Ascending aorta (tissue), 2 donors: ENCODE results near the gene TMEM30A. TPM values are rescaled to one million over a fixed set of nuclear protein-coding genes. Genes with fewer than 3 reads are reported as not detected.

ENCODE experiments used
- DNase-seq, 2 donors: peaks; one replicate each; pipeline ENCODE4 v3.0.0-alpha.2; 2019; ENCODE audit warnings: low spot score in 2 of 2
- H3K27ac ChIP-seq, 2 donors: fragments of 200-600 bp; sonication (generic); one replicate each; pipeline ENCODE4 v1.5.1; 2016 to 2017; ENCODE audit warnings: mild to moderate bottlenecking in 1 of 2
- H3K27me3 ChIP-seq: fragments of 200-600 bp; sonication (generic); one replicate; pipeline ENCODE4 v1.5.1; 2017
- H3K36me3 ChIP-seq, 2 donors: fragments of 200-600 bp; sonication (generic); one replicate each; pipeline ENCODE4 v1.5.1; 2016
- H3K4me1 ChIP-seq, 2 donors: fragments of 200-600 bp; sonication (generic); one replicate each; pipeline ENCODE4 v1.5.1; 2016 to 2017; ENCODE audit warnings: mild to moderate bottlenecking in 1 of 2
- H3K4me3 ChIP-seq, 2 donors: fragments of 200-600 bp; sonication (generic); one replicate each; pipeline ENCODE4 v1.5.1; 2016 to 2017; ENCODE audit warnings: mild to moderate bottlenecking in 1 of 2
- H3K9me3 ChIP-seq, 2 donors: fragments of 200-600 bp; sonication (generic); one replicate each; pipeline ENCODE4 v1.5.1; 2016
- intact Hi-C: fragments of 100-400 bp; cut with DNase I; formaldehyde crosslinking; loops from one replicate; pipeline ENCODE4 v1.15.1; 2023
- total RNA-seq: library from RNA; depleted of rRNA; stranded (reverse); fragments of >200 nt; gene quantifications from one replicate; pipeline ENCODE4 v1.1.0, GENCODE V29; 2016
- TF ChIP-seq, protein P1 (sequence below), 3 experiments: fragments of 200-600 bp in 2 of 3; fragments of 450-650 bp in 1 of 3; sonication (generic) in 2 of 3; IDR thresholded peaks; one replicate each; pipeline ENCODE4 v1.5.1; 2016 to 2019; ENCODE audit warnings: antibody characterized with exemption in 3 of 3, mild to moderate bottlenecking in 1 of 3, moderate library complexity in 1 of 3

TMEM30A gene
- total RNA-seq, 1 donor from 2014 or later: 54.8 TPM

DNA sequence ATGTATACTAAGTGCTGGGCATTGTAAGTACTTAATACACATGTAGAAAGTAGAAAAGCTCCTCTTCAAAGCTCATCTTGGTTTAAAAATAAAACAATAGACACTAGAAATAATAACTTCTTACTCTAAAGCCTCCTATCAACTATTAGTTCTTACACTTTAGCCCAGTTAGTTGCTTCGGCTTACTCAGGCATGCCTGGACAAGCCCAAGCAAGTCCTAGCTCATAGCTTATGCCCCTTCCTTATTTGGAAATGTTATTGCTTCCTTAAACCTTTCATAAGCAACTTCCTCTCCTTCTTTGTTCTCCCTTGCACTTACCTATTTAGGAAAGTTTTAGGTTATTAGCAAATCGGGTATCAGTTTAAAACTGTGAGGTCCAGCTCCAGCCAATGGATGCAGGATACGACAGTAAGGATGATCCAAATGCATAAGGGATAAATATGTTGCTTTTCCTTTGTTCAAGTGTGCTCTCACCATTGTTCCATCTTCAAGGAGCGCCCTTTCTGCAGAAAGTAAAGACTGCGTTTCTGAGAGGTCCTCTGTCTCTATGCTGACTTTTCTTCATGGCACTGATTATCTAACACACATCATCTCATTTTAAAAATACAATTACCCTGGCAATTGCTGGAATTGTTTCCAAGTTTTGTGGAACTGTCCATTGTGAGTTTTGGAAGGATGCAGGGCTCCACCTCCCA, 12.3 kb downstream of the TMEM30A start:
- DNase-seq: no peak
- peak overlapping the region in 1 of 2 donors; percentile 40 for H3K27ac ChIP-seq
- no peak overlapping the region for H3K4me3 ChIP-seq
- no peaks in the 10 kb centered on the region for H3K36me3 ChIP-seq
- TF ChIP-seq, protein P1, sequence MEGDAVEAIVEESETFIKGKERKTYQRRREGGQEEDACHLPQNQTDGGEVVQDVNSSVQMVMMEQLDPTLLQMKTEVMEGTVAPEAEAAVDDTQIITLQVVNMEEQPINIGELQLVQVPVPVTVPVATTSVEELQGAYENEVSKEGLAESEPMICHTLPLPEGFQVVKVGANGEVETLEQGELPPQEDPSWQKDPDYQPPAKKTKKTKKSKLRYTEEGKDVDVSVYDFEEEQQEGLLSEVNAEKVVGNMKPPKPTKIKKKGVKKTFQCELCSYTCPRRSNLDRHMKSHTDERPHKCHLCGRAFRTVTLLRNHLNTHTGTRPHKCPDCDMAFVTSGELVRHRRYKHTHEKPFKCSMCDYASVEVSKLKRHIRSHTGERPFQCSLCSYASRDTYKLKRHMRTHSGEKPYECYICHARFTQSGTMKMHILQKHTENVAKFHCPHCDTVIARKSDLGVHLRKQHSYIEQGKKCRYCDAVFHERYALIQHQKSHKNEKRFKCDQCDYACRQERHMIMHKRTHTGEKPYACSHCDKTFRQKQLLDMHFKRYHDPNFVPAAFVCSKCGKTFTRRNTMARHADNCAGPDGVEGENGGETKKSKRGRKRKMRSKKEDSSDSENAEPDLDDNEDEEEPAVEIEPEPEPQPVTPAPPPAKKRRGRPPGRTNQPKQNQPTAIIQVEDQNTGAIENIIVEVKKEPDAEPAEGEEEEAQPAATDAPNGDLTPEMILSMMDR (IDR thresholded peaks at IDR 0.05): no peak
- no peaks in the 10 kb centered on the region for H3K27me3 ChIP-seq
- no peaks in the 10 kb centered on the region for H3K9me3 ChIP-seq
- intact Hi-C loops: no loop called here
- H3K4me1 ChIP-seq: peaks cover 0 to 2% of the 10 kb centered on the region in 2 donors

DNA sequence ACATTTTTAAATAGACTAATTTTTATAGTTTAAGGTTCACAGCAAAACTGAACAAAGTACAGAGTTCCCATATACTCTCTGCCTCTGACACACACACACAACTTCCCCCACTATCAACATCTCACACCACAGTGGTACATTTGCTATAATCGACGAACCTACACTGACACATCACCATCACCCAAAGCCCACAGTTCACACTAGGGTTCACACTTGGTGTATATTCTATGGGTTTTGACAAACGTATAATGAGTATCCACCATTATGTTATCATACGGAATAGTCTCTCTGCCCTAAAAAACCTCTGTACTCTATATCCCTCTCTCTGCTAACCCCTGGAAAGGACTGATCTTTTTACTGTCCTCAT, 15.6 kb downstream of the TMEM30A start:
- Histone ChIP-seq H3K27ac (no peak overlapping the region), H3K4me3 (no peak overlapping the region), H3K9me3 (no peaks in the 10 kb centered on the region), H3K36me3 (peaks cover 8 to 9% of the 10 kb centered on the region in 2 donors), H3K4me1 (peaks cover 0 to 5% of the 10 kb centered on the region in 2 donors), H3K27me3 (no peaks in the 10 kb centered on the region)
- intact Hi-C loops: no loop called here
- TF ChIP-seq, protein P1 (IDR thresholded peaks at IDR 0.05): no peak
- DNase-seq: no peak

DNA sequence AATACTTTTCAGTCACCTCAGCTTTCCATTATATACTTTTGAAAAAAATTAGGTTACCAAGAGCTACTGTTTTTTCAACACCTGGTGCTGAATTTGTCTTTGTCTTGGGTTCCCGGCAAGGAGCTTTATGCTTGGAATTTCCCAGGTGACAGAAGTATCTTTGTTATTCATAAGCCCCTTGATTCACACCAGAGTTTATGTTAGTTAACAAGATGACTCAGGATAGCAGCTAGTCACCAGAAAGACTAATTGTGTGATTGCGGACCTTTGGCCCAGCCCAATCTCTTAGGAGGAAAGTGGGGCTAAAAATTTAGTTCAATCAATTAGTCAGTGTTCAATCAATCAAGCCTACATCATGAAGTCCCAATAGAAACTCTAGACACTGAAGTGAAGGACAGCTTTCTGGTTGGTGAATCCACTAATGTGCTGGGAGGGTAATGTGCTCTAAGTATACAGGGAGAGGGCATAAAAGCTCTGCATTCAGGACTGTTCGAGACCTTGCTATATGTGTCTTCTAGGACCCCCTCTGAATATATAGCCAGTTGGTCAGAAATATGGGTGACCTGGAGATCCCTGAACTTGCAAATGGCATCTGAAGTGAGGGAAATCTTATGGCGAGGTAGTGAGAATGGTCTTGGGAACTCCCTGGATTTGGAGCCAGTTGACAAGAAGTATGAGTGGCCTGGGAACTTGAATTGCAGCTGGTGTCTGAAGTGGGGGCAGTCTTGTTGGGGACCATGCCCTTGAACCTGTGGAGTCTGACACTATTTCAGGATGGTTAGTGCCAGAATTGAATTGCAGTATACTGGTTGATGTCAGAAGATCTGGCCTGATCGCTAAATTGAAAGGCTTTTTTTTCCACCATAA, 16.2 kb downstream of the TMEM30A start:
- Histone ChIP-seq H3K27me3 (no peaks in the 10 kb centered on the region), H3K4me1 (peaks cover 0 to 5% of the 10 kb centered on the region in 2 donors), H3K27ac (peak overlapping the region in 1 of 2 donors; percentile 23), H3K4me3 (no peak overlapping the region), H3K36me3 (peaks cover 9 to 13% of the 10 kb centered on the region in 2 donors), H3K9me3 (no peaks in the 10 kb centered on the region)
- TF ChIP-seq, protein P1 (IDR thresholded peaks at IDR 0.05): no peak
- no peak for DNase-seq
- intact Hi-C loops: no loop called here

DNA sequence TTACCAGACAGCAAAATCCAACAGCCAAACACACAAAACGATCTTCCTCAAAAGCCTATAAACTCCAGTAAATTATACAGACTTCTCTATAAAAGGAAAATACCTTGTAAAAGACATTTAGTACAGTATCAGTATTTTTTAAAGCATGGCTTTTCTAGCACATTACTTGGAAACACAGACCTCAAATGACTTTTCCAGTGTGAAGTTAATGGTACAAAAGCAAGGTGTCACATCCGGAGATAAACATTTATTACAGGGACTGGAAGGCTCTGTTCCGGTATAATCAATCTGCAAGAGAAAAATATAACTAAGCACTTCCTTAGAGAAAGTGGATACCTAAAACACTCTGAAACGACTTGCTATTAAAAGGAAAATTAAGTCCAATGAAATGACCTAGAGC, 17.1 kb downstream of the TMEM30A start:
- H3K27ac ChIP-seq: no peak overlapping the region
- H3K9me3 ChIP-seq: no peaks in the 10 kb centered on the region
- peaks cover 9 to 18% of the 10 kb centered on the region in 2 donors for H3K36me3 ChIP-seq
- H3K4me3 ChIP-seq: no peak overlapping the region
- DNase-seq: no peak
- H3K27me3 ChIP-seq: no peaks in the 10 kb centered on the region
- H3K4me1 ChIP-seq: peaks cover 0 to 5% of the 10 kb centered on the region in 2 donors
- intact Hi-C loops: no loop called here
- TF ChIP-seq, protein P1 (IDR thresholded peaks at IDR 0.05): no peak

DNA sequence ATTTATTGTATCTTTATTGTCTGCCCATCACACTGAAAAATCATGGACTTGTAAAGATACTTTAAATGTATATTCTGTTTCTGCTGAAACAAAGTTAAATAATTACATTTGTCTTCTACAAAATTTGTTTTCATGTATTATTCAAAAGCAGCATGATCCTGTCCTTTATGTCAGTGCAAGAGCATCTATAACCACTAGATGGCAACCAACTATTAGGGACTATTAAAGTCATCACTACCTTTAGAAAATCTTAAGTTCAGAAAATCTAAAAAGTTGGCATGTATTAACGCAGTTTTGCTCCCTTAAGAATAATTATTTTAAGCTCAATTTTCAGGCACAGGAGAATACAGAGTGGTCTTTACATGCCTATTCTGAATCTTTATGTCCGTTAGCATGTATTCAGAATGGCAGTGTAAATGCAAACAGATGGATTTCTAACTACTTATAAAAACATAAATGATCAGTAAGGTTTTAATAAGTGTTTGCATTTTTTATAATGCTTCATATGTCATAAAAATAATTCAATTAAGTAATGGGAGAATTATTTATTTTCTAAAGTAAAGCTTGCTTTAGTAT, 17.8 kb downstream of the TMEM30A start:
- Histone ChIP-seq H3K9me3 (no peaks in the 10 kb centered on the region), H3K27me3 (no peaks in the 10 kb centered on the region), H3K27ac (no peak overlapping the region), H3K4me3 (no peak overlapping the region), H3K36me3 (peaks cover 11 to 23% of the 10 kb centered on the region in 2 donors), H3K4me1 (peaks cover 0 to 5% of the 10 kb centered on the region in 2 donors)
- intact Hi-C loops: loop anchor here (1.0 kb wide), 1 partner anchor 259 kb away; no protein-coding TSS in a partner anchor
- TF ChIP-seq, protein P1 (IDR thresholded peaks at IDR 0.05): peak; percentile 53 to 85 (median 77)
- no peak for DNase-seq
